ENCODE data around the gene ASB16. TPM values are rescaled to one million over a fixed set of nuclear protein-coding genes. Genes with fewer than 3 reads are reported as not detected.

Gene ASB16
- total and polyA plus RNA-seq, 9 of the 15 experiments (the other 6 are each of a cell fraction or from before 2014, with no cell fraction given) = 0.03 to 0.07 TPM; not detected in 7

DNA sequence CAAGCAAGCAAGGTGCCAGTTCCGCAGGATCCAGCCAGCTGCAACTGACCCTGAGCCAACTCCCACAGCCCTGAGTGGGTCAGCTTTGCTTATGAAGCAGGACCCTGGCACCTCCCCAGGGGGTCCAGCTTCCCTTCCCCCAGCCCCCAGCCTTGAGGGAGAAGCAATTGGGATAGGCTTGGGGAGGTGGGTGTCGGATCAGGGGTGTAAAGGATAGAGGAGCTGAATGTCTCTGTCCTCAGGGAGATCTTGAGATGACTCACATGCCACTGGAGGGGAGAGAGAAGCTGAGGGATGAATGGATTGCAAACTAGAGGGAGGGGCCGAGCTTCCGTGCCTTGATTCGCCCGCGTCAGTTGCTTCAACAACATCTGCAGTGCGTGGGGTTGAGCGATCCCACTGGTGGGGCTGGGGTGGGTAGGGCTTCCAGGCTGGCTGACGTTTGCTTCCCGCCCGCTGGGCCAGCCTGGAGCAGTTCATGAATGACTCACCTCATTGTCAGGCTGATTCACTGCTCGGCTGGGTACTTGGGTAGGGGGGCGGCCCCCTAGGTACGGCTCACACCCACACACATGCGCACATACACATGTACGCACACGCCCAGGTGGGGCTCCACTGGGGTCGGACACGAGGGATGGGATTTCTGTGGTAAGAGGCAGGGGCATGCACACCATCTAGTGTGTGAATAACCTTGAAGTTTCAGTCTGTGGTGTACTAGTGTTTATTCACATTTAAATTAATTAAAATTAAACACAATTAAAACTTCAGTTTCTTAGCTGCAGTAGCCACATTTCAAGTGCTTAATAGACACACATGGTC, 32.4 kb upstream of the ASB16 start (continued):
- TF ChIP-seq ARNT (IDR thresholded peaks at IDR 0.05) = no peak
- TF ChIP-seq ZC3H8 (IDR thresholded peaks at IDR 0.05) = no peak
- TF ChIP-seq ZNF589 (CRISPR knock-in tag; IDR thresholded peaks at IDR 0.05; ENCODE audit: low read depth) = no peak
- peak; percentile 47; the same call in 1 of the 2 replicates for TF ChIP-seq NCOR1 (IDR thresholded peaks at IDR 0.05)
- TF ChIP-seq HDAC8 (tag; IDR thresholded peaks at IDR 0.05) = no peak
- TF ChIP-seq KLF10 (CRISPR knock-in tag; IDR thresholded peaks at IDR 0.05) = no peak
- no peak for TF ChIP-seq KHSRP (IDR thresholded peaks at IDR 0.05)
- 0 out of 2 replicates have a peak, but pooled peaks have one; percentile 8 for TF ChIP-seq MAFK (IDR thresholded peaks at IDR 0.05; ENCODE audit: low read length)
- no peak for TF ChIP-seq PHTF2 (CRISPR knock-in tag; IDR thresholded peaks at IDR 0.05)
- no peak for TF ChIP-seq HMG20B (CRISPR knock-in tag; IDR thresholded peaks at IDR 0.05)
- TF ChIP-seq, protein P1, sequence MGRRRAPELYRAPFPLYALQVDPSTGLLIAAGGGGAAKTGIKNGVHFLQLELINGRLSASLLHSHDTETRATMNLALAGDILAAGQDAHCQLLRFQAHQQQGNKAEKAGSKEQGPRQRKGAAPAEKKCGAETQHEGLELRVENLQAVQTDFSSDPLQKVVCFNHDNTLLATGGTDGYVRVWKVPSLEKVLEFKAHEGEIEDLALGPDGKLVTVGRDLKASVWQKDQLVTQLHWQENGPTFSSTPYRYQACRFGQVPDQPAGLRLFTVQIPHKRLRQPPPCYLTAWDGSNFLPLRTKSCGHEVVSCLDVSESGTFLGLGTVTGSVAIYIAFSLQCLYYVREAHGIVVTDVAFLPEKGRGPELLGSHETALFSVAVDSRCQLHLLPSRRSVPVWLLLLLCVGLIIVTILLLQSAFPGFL (CRISPR knock-in tag; IDR thresholded peaks at IDR 0.05) = no peak
- TF ChIP-seq ZNF79 (CRISPR knock-in tag; IDR thresholded peaks at IDR 0.05; ENCODE audit: low read depth) = no peak
- TF ChIP-seq, protein P2, sequence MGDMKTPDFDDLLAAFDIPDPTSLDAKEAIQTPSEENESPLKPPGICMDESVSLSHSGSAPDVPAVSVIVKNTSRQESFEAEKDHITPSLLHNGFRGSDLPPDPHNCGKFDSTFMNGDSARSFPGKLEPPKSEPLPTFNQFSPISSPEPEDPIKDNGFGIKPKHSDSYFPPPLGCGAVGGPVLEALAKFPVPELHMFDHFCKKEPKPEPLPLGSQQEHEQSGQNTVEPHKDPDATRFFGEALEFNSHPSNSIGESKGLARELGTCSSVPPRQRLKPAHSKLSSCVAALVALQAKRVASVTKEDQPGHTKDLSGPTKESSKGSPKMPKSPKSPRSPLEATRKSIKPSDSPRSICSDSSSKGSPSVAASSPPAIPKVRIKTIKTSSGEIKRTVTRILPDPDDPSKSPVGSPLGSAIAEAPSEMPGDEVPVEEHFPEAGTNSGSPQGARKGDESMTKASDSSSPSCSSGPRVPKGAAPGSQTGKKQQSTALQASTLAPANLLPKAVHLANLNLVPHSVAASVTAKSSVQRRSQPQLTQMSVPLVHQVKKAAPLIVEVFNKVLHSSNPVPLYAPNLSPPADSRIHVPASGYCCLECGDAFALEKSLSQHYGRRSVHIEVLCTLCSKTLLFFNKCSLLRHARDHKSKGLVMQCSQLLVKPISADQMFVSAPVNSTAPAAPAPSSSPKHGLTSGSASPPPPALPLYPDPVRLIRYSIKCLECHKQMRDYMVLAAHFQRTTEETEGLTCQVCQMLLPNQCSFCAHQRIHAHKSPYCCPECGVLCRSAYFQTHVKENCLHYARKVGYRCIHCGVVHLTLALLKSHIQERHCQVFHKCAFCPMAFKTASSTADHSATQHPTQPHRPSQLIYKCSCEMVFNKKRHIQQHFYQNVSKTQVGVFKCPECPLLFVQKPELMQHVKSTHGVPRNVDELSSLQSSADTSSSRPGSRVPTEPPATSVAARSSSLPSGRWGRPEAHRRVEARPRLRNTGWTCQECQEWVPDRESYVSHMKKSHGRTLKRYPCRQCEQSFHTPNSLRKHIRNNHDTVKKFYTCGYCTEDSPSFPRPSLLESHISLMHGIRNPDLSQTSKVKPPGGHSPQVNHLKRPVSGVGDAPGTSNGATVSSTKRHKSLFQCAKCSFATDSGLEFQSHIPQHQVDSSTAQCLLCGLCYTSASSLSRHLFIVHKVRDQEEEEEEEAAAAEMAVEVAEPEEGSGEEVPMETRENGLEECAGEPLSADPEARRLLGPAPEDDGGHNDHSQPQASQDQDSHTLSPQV (IDR thresholded peaks at IDR 0.05) = peak; percentile 74; the same call in 1 of the 2 replicates
- no peak for TF ChIP-seq ZNF324 (CRISPR knock-in tag; IDR thresholded peaks at IDR 0.05)
- TF ChIP-seq, protein P3, sequence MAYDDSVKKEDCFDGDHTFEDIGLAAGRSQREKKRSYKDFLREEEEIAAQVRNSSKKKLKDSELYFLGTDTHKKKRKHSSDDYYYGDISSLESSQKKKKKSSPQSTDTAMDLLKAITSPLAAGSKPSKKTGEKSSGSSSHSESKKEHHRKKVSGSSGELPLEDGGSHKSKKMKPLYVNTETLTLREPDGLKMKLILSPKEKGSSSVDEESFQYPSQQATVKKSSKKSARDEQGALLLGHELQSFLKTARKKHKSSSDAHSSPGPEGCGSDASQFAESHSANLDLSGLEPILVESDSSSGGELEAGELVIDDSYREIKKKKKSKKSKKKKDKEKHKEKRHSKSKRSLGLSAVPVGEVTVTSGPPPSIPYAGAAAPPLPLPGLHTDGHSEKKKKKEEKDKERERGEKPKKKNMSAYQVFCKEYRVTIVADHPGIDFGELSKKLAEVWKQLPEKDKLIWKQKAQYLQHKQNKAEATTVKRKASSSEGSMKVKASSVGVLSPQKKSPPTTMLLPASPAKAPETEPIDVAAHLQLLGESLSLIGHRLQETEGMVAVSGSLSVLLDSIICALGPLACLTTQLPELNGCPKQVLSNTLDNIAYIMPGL (CRISPR knock-in tag; IDR thresholded peaks at IDR 0.05) = no peak
- TF ChIP-seq, protein P4, sequence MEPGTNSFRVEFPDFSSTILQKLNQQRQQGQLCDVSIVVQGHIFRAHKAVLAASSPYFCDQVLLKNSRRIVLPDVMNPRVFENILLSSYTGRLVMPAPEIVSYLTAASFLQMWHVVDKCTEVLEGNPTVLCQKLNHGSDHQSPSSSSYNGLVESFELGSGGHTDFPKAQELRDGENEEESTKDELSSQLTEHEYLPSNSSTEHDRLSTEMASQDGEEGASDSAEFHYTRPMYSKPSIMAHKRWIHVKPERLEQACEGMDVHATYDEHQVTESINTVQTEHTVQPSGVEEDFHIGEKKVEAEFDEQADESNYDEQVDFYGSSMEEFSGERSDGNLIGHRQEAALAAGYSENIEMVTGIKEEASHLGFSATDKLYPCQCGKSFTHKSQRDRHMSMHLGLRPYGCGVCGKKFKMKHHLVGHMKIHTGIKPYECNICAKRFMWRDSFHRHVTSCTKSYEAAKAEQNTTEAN (CRISPR knock-in tag; IDR thresholded peaks at IDR 0.05) = 0 out of 2 replicates have a peak, but pooled peaks have one; percentile 29
- TF ChIP-seq MEIS2 (IDR thresholded peaks at IDR 0.05; ENCODE audit: partially characterized antibody) = peak; percentile 95
- no peak for TF ChIP-seq ZNF24 (IDR thresholded peaks at IDR 0.05)
- no peak for TF ChIP-seq POLR3A (IDR thresholded peaks at IDR 0.05; ENCODE audit: borderline replicate concordance, extremely low read depth, insufficient read depth, insufficient read length)
- TF ChIP-seq, protein P5, sequence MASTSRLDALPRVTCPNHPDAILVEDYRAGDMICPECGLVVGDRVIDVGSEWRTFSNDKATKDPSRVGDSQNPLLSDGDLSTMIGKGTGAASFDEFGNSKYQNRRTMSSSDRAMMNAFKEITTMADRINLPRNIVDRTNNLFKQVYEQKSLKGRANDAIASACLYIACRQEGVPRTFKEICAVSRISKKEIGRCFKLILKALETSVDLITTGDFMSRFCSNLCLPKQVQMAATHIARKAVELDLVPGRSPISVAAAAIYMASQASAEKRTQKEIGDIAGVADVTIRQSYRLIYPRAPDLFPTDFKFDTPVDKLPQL (IDR thresholded peaks at IDR 0.05; ENCODE audit: extremely low read depth, insufficient read length) = no peak
